CD4-positive, alpha-beta memory T cell (primary cell): ENCODE measurements around the gene SLC6A6. TPM values are rescaled to one million over a fixed set of nuclear protein-coding genes. Genes with fewer than 3 reads are reported as not detected.

Source experiments
- CTCF ChIA-PET: fragments of 350-600 bp; sonication (Branson Sonifier 250); formaldehyde crosslinking; loops from one replicate; lab custom pipeline; 2021; ENCODE audit warnings: inconsistent platforms; ENCODE audit not compliant: partially characterized antibody; lab: Charles Lee
- POLR2A ChIA-PET: fragments of 350-600 bp; sonication (Branson Sonifier 250); formaldehyde crosslinking; loops from one replicate; lab custom pipeline; 2021; ENCODE audit not compliant: partially characterized antibody; lab: Charles Lee
- DNase-seq, 5 donors: peaks; one replicate each; pipeline versions ENCODE4 v3.0.0 to v3.0.0-alpha.2; 2020 to 2022; ENCODE audit warnings: mixed read lengths in 1 of 5
- H3K27ac ChIP-seq: one replicate; pipeline ENCODE4 v1.7.0; 2013; ENCODE audit warnings: low read depth, low read length
- H3K27me3 ChIP-seq: 2 replicates; pipeline ENCODE4 v1.7.0; 2013; ENCODE audit warnings: mild to moderate bottlenecking, low read length, moderate library complexity; ENCODE audit not compliant: insufficient read depth
- H3K36me3 ChIP-seq: 2 replicates; pipeline ENCODE4 v1.7.0; 2013; ENCODE audit warnings: mild to moderate bottlenecking, low read length, moderate library complexity; ENCODE audit not compliant: insufficient read depth
- H3K4me1 ChIP-seq: 2 replicates; pipeline ENCODE4 v1.7.0; 2013; ENCODE audit warnings: mild to moderate bottlenecking, low read length, moderate library complexity; ENCODE audit not compliant: insufficient read depth
- H3K4me3 ChIP-seq, 2 donors: one replicate each; pipeline ENCODE4 v1.7.0; 2013; ENCODE audit warnings: low read length in 2 of 2, mild to moderate bottlenecking in 1 of 2
- H3K9me3 ChIP-seq, 2 donors: one replicate each; pipeline ENCODE4 v1.7.0; 2013; ENCODE audit warnings: low read length in 2 of 2, control low read depth in 1 of 2; ENCODE audit not compliant: control insufficient read depth in 1 of 2
- H3K27ac Mint-ChIP-seq, 7 donors: one replicate each; pipeline ENCODE4 v1.8.0; 2020 to 2021; ENCODE audit warnings: mixed read lengths in 7 of 7, mild to moderate bottlenecking in 6 of 7, inconsistent platforms in 3 of 7, moderate library complexity in 3 of 7
- H3K27me3 Mint-ChIP-seq, 2 donors: one replicate each; pipeline ENCODE4 v1.8.0; 2020 to 2021; ENCODE audit warnings: mixed read lengths in 2 of 2
- H3K36me3 Mint-ChIP-seq, 2 donors: one replicate each; pipeline ENCODE4 v1.8.0; 2020 to 2021; ENCODE audit warnings: mixed read lengths in 2 of 2, inconsistent platforms in 1 of 2, mild to moderate bottlenecking in 1 of 2
- H3K4me1 Mint-ChIP-seq, 4 donors: one replicate each; pipeline ENCODE4 v1.8.0; 2020 to 2021; ENCODE audit warnings: mixed read lengths in 4 of 4, mild to moderate bottlenecking in 1 of 4
- H3K4me3 Mint-ChIP-seq, 8 donors: one replicate each; pipeline ENCODE4 v1.8.0; 2020 to 2021; ENCODE audit warnings: mixed read lengths in 8 of 8, mild to moderate bottlenecking in 7 of 8, moderate library complexity in 6 of 8, inconsistent platforms in 3 of 8
- H3K9me3 Mint-ChIP-seq, 8 donors: one replicate each; pipeline ENCODE4 v1.8.0; 2020 to 2021; ENCODE audit warnings: mixed read lengths in 8 of 8, mild to moderate bottlenecking in 5 of 8, inconsistent platforms in 3 of 8, moderate library complexity in 1 of 8
- intact Hi-C: fragments of 100-400 bp; cut with micrococcal nuclease; formaldehyde crosslinking; loops from one replicate; pipeline ENCODE4 v1.15.1; 2023
- polyA plus RNA-seq, 2 donors: library from polyadenylated mRNA; unstranded; fragments of 300-500 nt; fragmentation: Illumina TruSeq; gene quantifications; one replicate each; pipeline ENCODE4 v1.2.3, GENCODE V29; 2021
- total RNA-seq, 2 experiments: library from RNA; stranded (reverse); gene quantifications; one replicate each; pipeline ENCODE4 v1.2.3, GENCODE V29; 2021

Gene SLC6A6
- total and polyA plus RNA-seq, 4 experiments from 2014 or later, result 3.8 to 51.8 (median 29.7) TPM

DNA sequence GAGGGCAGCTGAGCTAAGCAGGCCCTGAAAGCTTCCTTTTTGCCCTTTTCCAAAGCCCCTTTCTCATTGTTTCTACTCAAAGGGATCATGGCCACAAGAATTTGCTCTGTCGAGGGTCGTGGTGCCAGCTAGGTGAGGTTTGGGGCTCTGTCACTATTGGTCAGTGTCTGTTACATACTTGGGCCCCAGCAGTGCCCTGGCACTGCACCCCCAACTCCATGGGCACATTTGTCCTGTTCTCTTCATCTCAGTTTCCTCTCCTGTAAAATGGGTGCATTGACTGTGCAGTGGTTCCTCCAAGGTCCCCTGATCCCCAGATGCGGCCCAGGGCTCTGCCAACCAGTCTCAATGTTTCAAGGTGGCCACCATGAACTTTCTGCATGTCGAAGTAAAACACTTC, 62.1 kb downstream of the SLC6A6 start:
- intact Hi-C loops, result no loop called here
- CTCF ChIA-PET, result interaction anchor here (6.6 to 7.4 kb wide), 2 partner anchors 32 to 62 kb away, joined by 44 to 124 read pairs; partner anchors contain the start of gene SLC6A6
- Mint-ChIP-seq H3K9me3 (no peaks in the 10 kb centered on the region), H3K4me1 (peaks cover 0 to 4% (median 2%) of the 10 kb centered on the region in 4 donors), H3K4me3 (no peak overlapping the region), H3K27ac (peak overlapping the region in 1 of 7 donors; percentile 64), H3K27me3 (no peaks in the 10 kb centered on the region), H3K36me3 (peaks cover 21 to 60% of the 10 kb centered on the region in 2 donors)
- H3K36me3 ChIP-seq, result peaks cover 81% of the 10 kb centered on the region
- no peaks in the 10 kb centered on the region for H3K9me3 ChIP-seq
- DNase-seq, result no peak
- POLR2A ChIA-PET, result no interaction called here
- no peak overlapping the region for H3K27ac ChIP-seq
- no peaks in the 10 kb centered on the region for H3K4me1 ChIP-seq
- no peak overlapping the region for H3K4me3 ChIP-seq
- H3K27me3 ChIP-seq, result no peaks in the 10 kb centered on the region

DNA sequence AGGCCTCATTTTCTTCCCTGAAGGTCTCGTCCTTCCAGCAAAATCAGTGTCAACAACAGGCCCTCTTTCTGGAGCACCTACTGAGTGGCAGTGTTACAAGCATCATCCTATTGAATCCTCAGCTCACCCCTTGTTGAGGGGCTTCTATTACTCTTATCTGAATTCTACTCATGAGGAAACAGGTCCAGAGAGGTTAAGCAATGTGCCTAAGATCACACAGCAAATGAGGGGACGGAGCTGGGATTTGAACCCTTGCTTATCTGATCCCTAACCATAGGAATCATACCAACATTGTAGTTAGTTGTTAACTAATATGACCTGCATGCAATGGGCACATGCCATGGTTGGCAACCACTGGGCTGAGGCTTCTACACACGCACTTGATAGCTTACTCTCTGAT, 63.0 kb downstream of the SLC6A6 start:
- H3K36me3 ChIP-seq, result peaks cover 74% of the 10 kb centered on the region
- ChIA-PET POLR2A (interaction anchor here (0.7 kb wide), 1 partner anchor 1456 kb away, joined by 3 read pairs; no protein-coding TSS in a partner anchor), CTCF (interaction anchor here (1.0 to 4.2 kb wide), 6 partner anchors 32 to 808 kb away, joined by 3 to 67 read pairs (median 20); partner anchors contain the start of gene SLC6A6)
- no peaks in the 10 kb centered on the region for H3K27me3 Mint-ChIP-seq
- H3K4me1 Mint-ChIP-seq, result peaks cover 0 to 2% (median 0%) of the 10 kb centered on the region in 4 donors
- peak overlapping the region in 1 of 7 donors; percentile 8 for H3K27ac Mint-ChIP-seq
- H3K36me3 Mint-ChIP-seq, result peaks cover 21 to 61% of the 10 kb centered on the region in 2 donors
- no peak overlapping the region for H3K4me3 Mint-ChIP-seq
- H3K9me3 ChIP-seq, result no peaks in the 10 kb centered on the region
- H3K4me3 ChIP-seq, result no peak overlapping the region
- no peaks in the 10 kb centered on the region for H3K27me3 ChIP-seq
- intact Hi-C loops, result no loop called here
- no peak overlapping the region for H3K27ac ChIP-seq
- no peaks in the 10 kb centered on the region for H3K4me1 ChIP-seq
- H3K9me3 Mint-ChIP-seq, result no peaks in the 10 kb centered on the region
- no peak for DNase-seq

DNA sequence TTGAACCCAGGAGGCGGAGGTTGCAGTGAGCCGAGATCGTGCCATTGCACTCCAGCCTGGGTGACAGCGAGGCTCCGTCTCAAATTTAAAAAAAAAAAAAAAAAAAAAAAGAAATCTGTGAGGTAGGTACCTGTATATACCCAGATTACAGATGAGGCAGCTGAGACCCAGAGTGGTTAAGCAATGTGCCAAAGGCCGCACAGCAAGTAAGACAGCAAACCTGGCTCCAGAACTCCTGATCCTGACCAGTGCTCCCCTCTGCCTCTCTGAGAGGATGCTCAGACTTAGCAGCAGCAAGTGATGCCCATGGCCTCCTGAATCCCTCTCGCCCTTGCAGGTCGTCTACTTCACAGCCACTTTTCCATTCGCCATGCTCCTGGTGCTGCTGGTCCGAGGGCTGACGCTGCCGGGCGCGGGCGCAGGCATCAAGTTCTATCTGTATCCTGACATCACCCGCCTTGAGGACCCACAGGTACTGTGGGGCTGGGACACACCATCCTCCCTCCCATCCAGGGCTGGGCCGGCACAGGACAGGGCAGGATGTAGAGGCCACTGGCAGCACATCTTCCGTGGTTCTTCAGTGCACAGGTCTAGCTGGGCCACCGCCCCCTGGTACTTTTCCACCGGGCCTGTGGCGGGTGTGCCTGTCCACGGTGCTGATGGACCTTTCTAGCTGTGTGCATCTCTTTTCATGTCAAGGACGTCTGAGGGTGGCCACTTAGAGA, 63.9 kb downstream of the SLC6A6 start:
- Histone ChIP-seq H3K4me1 (no peaks in the 10 kb centered on the region), H3K36me3 (peaks cover 69% of the 10 kb centered on the region), H3K27me3 (no peaks in the 10 kb centered on the region), H3K4me3 (no peak overlapping the region), H3K9me3 (no peaks in the 10 kb centered on the region), H3K27ac (no peak overlapping the region)
- Mint-ChIP-seq H3K27me3 (no peaks in the 10 kb centered on the region), H3K4me1 (peaks cover 0 to 2% (median 0%) of the 10 kb centered on the region in 4 donors), H3K27ac (peak overlapping the region in 2 of 7 donors; percentile 23 to 65), H3K36me3 (peaks cover 21 to 62% of the 10 kb centered on the region in 2 donors), H3K9me3 (no peaks in the 10 kb centered on the region), H3K4me3 (no peak overlapping the region)
- DNase-seq, result no peak
- intact Hi-C loops, result no loop called here
- ChIA-PET CTCF (interaction anchor here (0.8 to 4.2 kb wide), 22 partner anchors 7 to 809 kb away, joined by 3 to 67 read pairs (median 4); partner anchors contain the start of gene SLC6A6), POLR2A (interaction anchor here (0.7 to 2.5 kb wide), 3 partner anchors 34 to 1457 kb away, joined by 3 to 7 read pairs (median 7); partner anchors contain the start of gene SLC6A6)

DNA sequence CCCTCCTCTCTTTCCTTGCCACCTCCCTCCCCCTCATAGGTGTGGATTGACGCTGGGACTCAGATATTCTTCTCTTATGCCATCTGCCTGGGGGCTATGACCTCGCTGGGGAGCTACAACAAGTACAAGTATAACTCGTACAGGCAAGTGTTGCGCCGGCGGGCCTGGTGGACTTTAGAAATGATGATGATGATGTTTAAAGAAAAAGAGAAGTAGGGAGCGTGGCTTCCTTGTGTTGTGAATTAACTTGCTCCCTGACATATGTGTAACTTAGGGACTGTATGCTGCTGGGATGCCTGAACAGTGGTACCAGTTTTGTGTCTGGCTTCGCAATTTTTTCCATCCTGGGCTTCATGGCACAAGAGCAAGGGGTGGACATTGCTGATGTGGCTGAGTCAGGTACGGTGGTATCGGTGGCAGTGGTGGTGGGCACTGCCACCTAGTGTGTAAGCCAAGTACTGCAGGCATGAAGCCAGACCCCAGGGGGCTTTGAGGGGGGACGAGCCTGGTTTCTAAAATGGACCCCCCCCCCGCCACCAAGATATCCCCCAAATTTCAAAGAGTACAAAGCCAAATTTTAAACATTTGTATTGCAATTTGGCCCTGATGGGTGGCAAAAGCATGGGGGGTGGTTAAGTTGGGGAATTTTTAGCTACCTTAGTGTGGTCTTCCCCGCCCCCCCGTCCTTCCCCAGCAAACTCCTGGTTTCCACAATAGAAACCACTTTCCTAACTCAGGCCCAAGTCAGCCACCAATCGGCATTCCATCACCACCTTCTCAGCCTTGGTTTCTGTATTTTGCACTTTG, 65.6 kb downstream of the SLC6A6 start:
- CTCF ChIA-PET, result interaction anchor here (0.7 to 4.2 kb wide), 32 partner anchors 9 to 811 kb away, joined by 3 to 67 read pairs (median 4); partner anchors contain the start of gene SLC6A6
- H3K4me3 Mint-ChIP-seq, result no peak overlapping the region
- Histone ChIP-seq H3K36me3 (peaks cover 70% of the 10 kb centered on the region), H3K4me3 (no peak overlapping the region), H3K4me1 (no peaks in the 10 kb centered on the region), H3K27me3 (no peaks in the 10 kb centered on the region), H3K9me3 (no peaks in the 10 kb centered on the region), H3K27ac (no peak overlapping the region)
- H3K27ac Mint-ChIP-seq, result peak overlapping the region in 4 of 7 donors; percentile 36 to 81 (median 54)
- H3K36me3 Mint-ChIP-seq, result peaks cover 16 to 60% of the 10 kb centered on the region in 2 donors
- peak in 4 of 5 donors; percentile 26 to 42 (median 36) for DNase-seq
- intact Hi-C loops, result loop anchor here (1.0 to 2.0 kb wide), 4 partner anchors 66 to 571 kb away; partner anchors contain the start of gene SLC6A6
- H3K27me3 Mint-ChIP-seq, result no peaks in the 10 kb centered on the region
- no peaks in the 10 kb centered on the region for H3K9me3 Mint-ChIP-seq
- peaks cover 0 to 2% (median 0%) of the 10 kb centered on the region in 4 donors for H3K4me1 Mint-ChIP-seq
- POLR2A ChIA-PET, result interaction anchor here (0.8 to 2.5 kb wide), 4 partner anchors 36 to 90 kb away, joined by 3 to 7 read pairs (median 5); partner anchors contain the start of gene SLC6A6

DNA sequence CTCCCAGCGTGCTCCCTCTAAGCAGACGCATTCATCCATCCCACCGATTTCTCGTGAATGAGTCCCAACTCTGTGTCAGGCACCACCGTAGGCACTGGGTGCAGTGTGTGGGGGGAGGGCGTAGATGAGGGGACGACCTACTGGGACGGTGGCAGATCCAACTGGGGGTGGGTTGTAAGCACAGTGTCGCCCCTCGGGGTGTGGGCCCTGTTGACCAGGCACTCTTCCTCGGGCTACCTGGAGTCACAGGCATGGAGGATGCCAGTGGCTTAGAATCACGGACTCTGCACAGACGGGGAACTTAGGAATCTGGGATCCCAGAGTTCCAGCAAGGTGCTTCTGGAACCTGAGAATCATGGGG, 66.2 kb downstream of the SLC6A6 start:
- peaks cover 64% of the 10 kb centered on the region for H3K36me3 ChIP-seq
- no peak overlapping the region for H3K4me3 ChIP-seq
- intact Hi-C loops, result loop anchor here (1.0 to 2.0 kb wide), 4 partner anchors 66 to 572 kb away; partner anchors contain the start of gene SLC6A6
- H3K36me3 Mint-ChIP-seq, result peaks cover 21 to 61% of the 10 kb centered on the region in 2 donors
- H3K4me3 Mint-ChIP-seq, result no peak overlapping the region
- H3K27me3 ChIP-seq, result no peaks in the 10 kb centered on the region
- H3K4me1 Mint-ChIP-seq, result peaks cover 0 to 2% (median 0%) of the 10 kb centered on the region in 4 donors
- no peaks in the 10 kb centered on the region for H3K4me1 ChIP-seq
- H3K27ac Mint-ChIP-seq, result no peak overlapping the region
- H3K9me3 ChIP-seq, result no peaks in the 10 kb centered on the region
- ChIA-PET POLR2A (interaction anchor here (0.8 to 2.5 kb wide), 3 partner anchors 36 to 91 kb away, joined by 3 to 7 read pairs (median 3); no protein-coding TSS in a partner anchor), CTCF (interaction anchor here (0.7 to 4.2 kb wide), 20 partner anchors 10 to 812 kb away, joined by 3 to 67 read pairs (median 8); partner anchors contain the start of gene SLC6A6)
- no peaks in the 10 kb centered on the region for H3K27me3 Mint-ChIP-seq
- H3K27ac ChIP-seq, result no peak overlapping the region
- no peaks in the 10 kb centered on the region for H3K9me3 Mint-ChIP-seq
- no peak for DNase-seq

DNA sequence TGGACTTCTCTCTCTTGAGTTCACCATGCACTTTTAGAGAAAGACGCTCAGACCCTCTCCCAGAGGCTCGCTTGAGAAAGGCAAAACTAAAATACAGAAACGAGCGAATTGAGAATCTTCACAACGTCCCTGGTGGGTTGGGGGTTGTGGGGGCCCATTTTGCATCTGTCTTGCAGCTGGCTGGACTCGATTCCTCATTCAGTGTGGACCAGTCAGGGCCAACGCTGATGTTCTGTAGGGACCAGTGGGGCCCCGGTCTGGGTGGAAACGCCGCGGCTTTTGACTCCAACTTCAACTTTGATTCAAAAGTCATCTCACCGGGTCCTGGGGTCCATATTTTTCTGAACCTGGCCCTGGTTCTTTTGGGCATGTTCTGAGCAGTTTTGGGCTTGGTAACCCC, 68.1 kb downstream of the SLC6A6 start:
- Mint-ChIP-seq H3K9me3 (no peaks in the 10 kb centered on the region), H3K4me3 (no peak overlapping the region), H3K27ac (no peak overlapping the region), H3K36me3 (peaks cover 22 to 63% of the 10 kb centered on the region in 2 donors), H3K27me3 (no peaks in the 10 kb centered on the region), H3K4me1 (peaks cover 0 to 2% (median 0%) of the 10 kb centered on the region in 4 donors)
- intact Hi-C loops, result no loop called here
- DNase-seq, result no peak
- no peaks in the 10 kb centered on the region for H3K27me3 ChIP-seq
- no peak overlapping the region for H3K27ac ChIP-seq
- ChIA-PET CTCF (interaction anchor here (0.7 to 1.1 kb wide), 2 partner anchors 266 to 267 kb away, joined by 3 read pairs; no protein-coding TSS in a partner anchor), POLR2A (no interaction called here)
- no peaks in the 10 kb centered on the region for H3K4me1 ChIP-seq
- H3K9me3 ChIP-seq, result no peaks in the 10 kb centered on the region
- no peak overlapping the region for H3K4me3 ChIP-seq
- peaks cover 46% of the 10 kb centered on the region for H3K36me3 ChIP-seq
